ENCODE measurements around the gene LAMB1. TPM values are rescaled to one million over a fixed set of nuclear protein-coding genes. Genes with fewer than 3 reads are reported as not detected.

Gene LAMB1
- total RNA-seq, 1 experiment from 2014 or later = 431 TPM

DNA sequence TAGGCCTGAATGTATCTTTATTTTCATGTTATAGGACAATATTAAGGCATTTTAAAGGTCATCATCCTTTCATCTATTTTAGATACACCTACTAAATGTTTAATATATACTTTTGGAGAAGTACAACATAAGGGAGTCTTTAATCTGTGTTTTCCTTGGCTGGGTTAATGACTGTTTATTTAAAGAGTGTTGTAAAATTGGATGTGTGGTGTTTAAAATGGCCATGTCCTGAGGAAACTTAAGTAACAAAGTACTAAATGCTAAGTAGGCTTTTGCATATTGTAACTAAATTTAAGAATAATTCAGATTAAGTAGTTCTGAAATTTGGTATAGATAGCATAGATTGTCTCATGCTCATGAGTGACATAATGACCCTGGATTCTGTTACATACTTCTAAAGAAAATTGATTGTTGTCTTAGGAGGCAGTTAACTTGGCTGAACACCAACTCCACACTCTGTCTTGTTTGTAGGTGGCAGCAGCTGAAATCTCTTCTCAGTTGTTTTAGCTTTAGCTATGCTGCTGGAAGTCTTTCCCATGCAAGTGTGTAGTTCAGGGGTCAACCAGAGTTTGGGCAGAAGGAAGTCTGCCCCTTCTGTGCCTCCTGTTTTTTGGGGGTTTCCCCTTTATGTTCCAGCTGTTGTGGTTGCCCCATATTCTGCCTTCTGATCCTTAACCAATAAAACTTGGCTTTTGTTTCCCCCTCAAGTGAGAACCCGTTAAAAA, 82.8 kb downstream of the LAMB1 start:
- H3K9me3 ChIP-seq = no peaks in the 10 kb centered on the region
- BruUV-seq (replicated peaks) = no TSS peak
- no peaks in the 10 kb centered on the region for H3K27me3 ChIP-seq (replicated peaks; ENCODE audit: control insufficient read depth, insufficient read depth, low read length)
- H3K36me3 ChIP-seq (ENCODE audit: control insufficient read depth, insufficient read depth, low read length) = peaks cover 5% of the 10 kb centered on the region
- no peak for DNase-seq
- H3K4me3 Mint-ChIP-seq (ENCODE audit: unreplicated experiment) = no peak overlapping the region
- intact Hi-C loops (cut with micrococcal nuclease; ENCODE audit: unreplicated experiment) = no loop called here
- no peaks in the 10 kb centered on the region for H3K9me3 Mint-ChIP-seq (ENCODE audit: unreplicated experiment)
- ChIA-PET POLR2A (no interaction called here), CTCF (no interaction called here)
- H3K27me3 Mint-ChIP-seq (ENCODE audit: insufficient read depth, unreplicated experiment) = no peaks in the 10 kb centered on the region
- TF ChIP-seq CTCF (IDR thresholded peaks at IDR 0.05; ENCODE audit: insufficient read depth in 1 of 2, low read depth in 1 of 2, low read length in 1 of 2, severe bottlenecking in 1 of 2, unreplicated experiment in 1 of 2) = no peak
- H3K4me1 Mint-ChIP-seq (ENCODE audit: low read depth, unreplicated experiment) = peaks cover 5% of the 10 kb centered on the region
- H3K4me1 ChIP-seq = 0 out of 2 replicates have a peak, but pooled peaks cover 6% of the 10 kb centered on the region
- peaks cover 86% of the 10 kb centered on the region for H3K36me3 Mint-ChIP-seq (ENCODE audit: insufficient read depth, unreplicated experiment)
- H3K4me3 ChIP-seq (ENCODE audit: low read depth, low read length) = no peak overlapping the region
- no peak overlapping the region for H3K27ac Mint-ChIP-seq (ENCODE audit: unreplicated experiment)

- intact Hi-C loops (cut with micrococcal nuclease; ENCODE audit: unreplicated experiment) = no loop called here
- TF ChIP-seq CTCF (IDR thresholded peaks at IDR 0.05; ENCODE audit: insufficient read depth in 1 of 2, low read depth in 1 of 2, low read length in 1 of 2, severe bottlenecking in 1 of 2, unreplicated experiment in 1 of 2) = no peak
- Mint-ChIP-seq H3K27me3 (ENCODE audit: insufficient read depth, unreplicated experiment) (no peaks in the 10 kb centered on the region), H3K36me3 (ENCODE audit: insufficient read depth, unreplicated experiment) (peaks cover 77% of the 10 kb centered on the region), H3K27ac (ENCODE audit: unreplicated experiment) (no peak overlapping the region), H3K4me3 (ENCODE audit: unreplicated experiment) (no peak overlapping the region), H3K9me3 (ENCODE audit: unreplicated experiment) (no peaks in the 10 kb centered on the region), H3K4me1 (ENCODE audit: low read depth, unreplicated experiment) (peaks cover 5% of the 10 kb centered on the region)
- Histone ChIP-seq H3K9me3 (no peaks in the 10 kb centered on the region), H3K4me3 (ENCODE audit: low read depth, low read length) (no peak overlapping the region), H3K36me3 (ENCODE audit: control insufficient read depth, insufficient read depth, low read length) (peaks cover 5% of the 10 kb centered on the region), H3K27me3 (replicated peaks; ENCODE audit: control insufficient read depth, insufficient read depth, low read length) (no peaks in the 10 kb centered on the region), H3K4me1 (0 out of 2 replicates have a peak, but pooled peaks cover 6% of the 10 kb centered on the region)
- ChIA-PET CTCF (no interaction called here), POLR2A (no interaction called here)
- no peak for DNase-seq
- BruUV-seq (replicated peaks) = no TSS peak
Observed at GRCh38 chr7:107918948-107919347, 84.0 kb downstream of the LAMB1 start.

GRCh38 chr7:107917763-107918651, 85.0 kb downstream of the LAMB1 start:
- no peak overlapping the region for H3K4me3 ChIP-seq (ENCODE audit: low read depth, low read length)
- CTCF ChIA-PET = no interaction called here
- H3K27me3 ChIP-seq (replicated peaks; ENCODE audit: control insufficient read depth, insufficient read depth, low read length) = no peaks in the 10 kb centered on the region
- H3K4me3 Mint-ChIP-seq (ENCODE audit: unreplicated experiment) = no peak overlapping the region
- POLR2A ChIA-PET = no interaction called here
- intact Hi-C loops (cut with micrococcal nuclease; ENCODE audit: unreplicated experiment) = no loop called here
- no peaks in the 10 kb centered on the region for H3K9me3 Mint-ChIP-seq (ENCODE audit: unreplicated experiment)
- peaks cover 5% of the 10 kb centered on the region for H3K4me1 Mint-ChIP-seq (ENCODE audit: low read depth, unreplicated experiment)
- no peak for DNase-seq
- no peak overlapping the region for H3K27ac Mint-ChIP-seq (ENCODE audit: unreplicated experiment)
- no peaks in the 10 kb centered on the region for H3K9me3 ChIP-seq
- peaks cover 77% of the 10 kb centered on the region for H3K36me3 Mint-ChIP-seq (ENCODE audit: insufficient read depth, unreplicated experiment)
- TF ChIP-seq CTCF (IDR thresholded peaks at IDR 0.05; ENCODE audit: insufficient read depth in 1 of 2, low read depth in 1 of 2, low read length in 1 of 2, severe bottlenecking in 1 of 2, unreplicated experiment in 1 of 2) = no peak
- H3K27me3 Mint-ChIP-seq (ENCODE audit: insufficient read depth, unreplicated experiment) = no peaks in the 10 kb centered on the region
- 0 out of 2 replicates have a peak, but pooled peaks cover 6% of the 10 kb centered on the region for H3K4me1 ChIP-seq
- BruUV-seq (replicated peaks) = no TSS peak
- H3K36me3 ChIP-seq (ENCODE audit: control insufficient read depth, insufficient read depth, low read length) = peaks cover 5% of the 10 kb centered on the region

Measured in Caco-2 (cell line).